ENCODE data around the gene RNF222. TPM values are rescaled to one million over a fixed set of nuclear protein-coding genes. Genes with fewer than 3 reads are reported as not detected.
A peak's percentile ranks its signal among the peaks of the same experiment; 100 is the strongest.

RNF222 gene
- polyA plus RNA-seq, 1 donor from 2014 or later: not detected

DNA sequence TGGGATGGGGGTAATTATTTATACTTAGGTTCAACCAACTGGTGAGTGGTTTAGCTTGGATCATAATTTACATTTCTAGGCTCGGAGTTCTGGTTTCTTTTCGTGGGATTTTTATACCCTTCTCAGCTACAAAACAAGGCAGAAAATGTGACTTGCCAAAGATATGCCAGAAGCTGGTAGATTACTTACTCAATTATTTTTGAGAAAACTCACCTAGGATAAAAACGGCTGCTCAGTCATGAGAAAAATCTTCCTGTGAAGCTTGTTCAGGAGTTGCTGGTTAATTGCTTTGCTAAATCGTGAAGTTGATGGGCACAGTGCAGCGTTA lies 39.2 kb upstream of the RNF222 start:
- Histone ChIP-seq H3K9me3 (ENCODE audit: low read length) (no peaks in the 10 kb centered on the region), H3K27ac (ENCODE audit: low read length) (peak overlapping the region; percentile 88), H4K20me1 (ENCODE audit: insufficient read depth) (no peaks in the 10 kb centered on the region), H3K9me2 (ENCODE audit: insufficient read depth, low read length) (no peaks in the 10 kb centered on the region), H3K4me3 (ENCODE audit: low read length) (peak overlapping the region; percentile 99), H3K36me3 (ENCODE audit: insufficient read depth, low read length) (no peaks in the 10 kb centered on the region), H3F3A (ENCODE audit: insufficient read depth, low read length, poor library complexity, severe bottlenecking) (peaks cover 8% of the 10 kb centered on the region), H3K4me2 (ENCODE audit: low read length) (peak overlapping the region; percentile 76), H2AFZ (ENCODE audit: low read depth, low read length) (peak overlapping the region; percentile 40), H3K27me3 (ENCODE audit: insufficient read depth, low read depth, low read length) (no peaks in the 10 kb centered on the region), H3K79me2 (replicated peaks; ENCODE audit: insufficient read depth, low read length) (peaks cover 41% of the 10 kb centered on the region), H3K9ac (ENCODE audit: low read length) (peak overlapping the region; percentile 91)
- TF ChIP-seq MXI1 (conservative IDR thresholded peaks at IDR 0.05; ENCODE audit: poor library complexity, severe bottlenecking) (no peak), EP300 (conservative IDR thresholded peaks at IDR 0.05; ENCODE audit: poor library complexity, severe bottlenecking) (no peak), RAD21 (conservative IDR thresholded peaks at IDR 0.05) (no peak)
- TF ChIP-seq, protein P1, sequence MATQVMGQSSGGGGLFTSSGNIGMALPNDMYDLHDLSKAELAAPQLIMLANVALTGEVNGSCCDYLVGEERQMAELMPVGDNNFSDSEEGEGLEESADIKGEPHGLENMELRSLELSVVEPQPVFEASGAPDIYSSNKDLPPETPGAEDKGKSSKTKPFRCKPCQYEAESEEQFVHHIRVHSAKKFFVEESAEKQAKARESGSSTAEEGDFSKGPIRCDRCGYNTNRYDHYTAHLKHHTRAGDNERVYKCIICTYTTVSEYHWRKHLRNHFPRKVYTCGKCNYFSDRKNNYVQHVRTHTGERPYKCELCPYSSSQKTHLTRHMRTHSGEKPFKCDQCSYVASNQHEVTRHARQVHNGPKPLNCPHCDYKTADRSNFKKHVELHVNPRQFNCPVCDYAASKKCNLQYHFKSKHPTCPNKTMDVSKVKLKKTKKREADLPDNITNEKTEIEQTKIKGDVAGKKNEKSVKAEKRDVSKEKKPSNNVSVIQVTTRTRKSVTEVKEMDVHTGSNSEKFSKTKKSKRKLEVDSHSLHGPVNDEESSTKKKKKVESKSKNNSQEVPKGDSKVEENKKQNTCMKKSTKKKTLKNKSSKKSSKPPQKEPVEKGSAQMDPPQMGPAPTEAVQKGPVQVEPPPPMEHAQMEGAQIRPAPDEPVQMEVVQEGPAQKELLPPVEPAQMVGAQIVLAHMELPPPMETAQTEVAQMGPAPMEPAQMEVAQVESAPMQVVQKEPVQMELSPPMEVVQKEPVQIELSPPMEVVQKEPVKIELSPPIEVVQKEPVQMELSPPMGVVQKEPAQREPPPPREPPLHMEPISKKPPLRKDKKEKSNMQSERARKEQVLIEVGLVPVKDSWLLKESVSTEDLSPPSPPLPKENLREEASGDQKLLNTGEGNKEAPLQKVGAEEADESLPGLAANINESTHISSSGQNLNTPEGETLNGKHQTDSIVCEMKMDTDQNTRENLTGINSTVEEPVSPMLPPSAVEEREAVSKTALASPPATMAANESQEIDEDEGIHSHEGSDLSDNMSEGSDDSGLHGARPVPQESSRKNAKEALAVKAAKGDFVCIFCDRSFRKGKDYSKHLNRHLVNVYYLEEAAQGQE (IDR thresholded peaks at IDR 0.05; ENCODE audit: borderline replicate concordance): no peak
- TF ChIP-seq, protein P2, sequence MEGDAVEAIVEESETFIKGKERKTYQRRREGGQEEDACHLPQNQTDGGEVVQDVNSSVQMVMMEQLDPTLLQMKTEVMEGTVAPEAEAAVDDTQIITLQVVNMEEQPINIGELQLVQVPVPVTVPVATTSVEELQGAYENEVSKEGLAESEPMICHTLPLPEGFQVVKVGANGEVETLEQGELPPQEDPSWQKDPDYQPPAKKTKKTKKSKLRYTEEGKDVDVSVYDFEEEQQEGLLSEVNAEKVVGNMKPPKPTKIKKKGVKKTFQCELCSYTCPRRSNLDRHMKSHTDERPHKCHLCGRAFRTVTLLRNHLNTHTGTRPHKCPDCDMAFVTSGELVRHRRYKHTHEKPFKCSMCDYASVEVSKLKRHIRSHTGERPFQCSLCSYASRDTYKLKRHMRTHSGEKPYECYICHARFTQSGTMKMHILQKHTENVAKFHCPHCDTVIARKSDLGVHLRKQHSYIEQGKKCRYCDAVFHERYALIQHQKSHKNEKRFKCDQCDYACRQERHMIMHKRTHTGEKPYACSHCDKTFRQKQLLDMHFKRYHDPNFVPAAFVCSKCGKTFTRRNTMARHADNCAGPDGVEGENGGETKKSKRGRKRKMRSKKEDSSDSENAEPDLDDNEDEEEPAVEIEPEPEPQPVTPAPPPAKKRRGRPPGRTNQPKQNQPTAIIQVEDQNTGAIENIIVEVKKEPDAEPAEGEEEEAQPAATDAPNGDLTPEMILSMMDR (IDR thresholded peaks at IDR 0.05; ENCODE audit: poor library complexity, severe bottlenecking): no peak

DNA sequence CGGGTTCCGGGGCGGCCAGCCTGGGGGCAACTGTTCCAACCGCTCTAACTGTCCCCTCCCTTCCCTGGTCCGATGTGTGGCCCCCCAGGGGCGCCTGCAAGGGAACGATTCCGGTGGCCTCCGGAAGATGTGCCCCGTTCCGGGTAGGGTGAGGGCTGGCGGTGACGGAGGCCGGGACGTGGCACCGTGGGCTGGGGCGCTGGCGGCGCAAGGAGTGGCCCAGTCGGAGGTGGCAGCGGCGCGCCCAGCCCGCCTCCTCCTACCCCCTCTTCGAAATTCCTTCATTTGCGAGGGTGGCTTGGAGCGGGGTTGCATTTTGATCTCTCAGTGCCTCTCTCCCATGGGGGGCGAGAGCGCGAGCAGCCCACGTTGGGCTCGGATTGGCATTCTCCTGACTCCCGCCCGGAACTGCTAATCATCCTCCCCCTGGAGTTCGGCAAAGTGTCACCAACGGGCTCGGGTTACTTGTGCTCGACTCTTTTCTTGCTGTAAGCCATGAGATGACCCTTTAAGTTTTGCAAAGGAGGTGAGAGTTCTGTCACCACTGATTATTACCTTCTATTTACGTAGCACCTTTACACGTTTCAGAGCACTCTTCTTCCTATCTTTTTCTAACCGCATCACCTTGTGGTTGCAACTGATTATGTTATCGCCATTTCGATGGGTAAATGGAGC lies 38.7 kb upstream of the RNF222 start:
- Histone ChIP-seq H3K27me3 (ENCODE audit: insufficient read depth, low read depth, low read length) (no peaks in the 10 kb centered on the region), H2AFZ (ENCODE audit: low read depth, low read length) (peak overlapping the region; percentile 40), H4K20me1 (ENCODE audit: insufficient read depth) (no peaks in the 10 kb centered on the region), H3F3A (ENCODE audit: insufficient read depth, low read length, poor library complexity, severe bottlenecking) (peaks cover 8% of the 10 kb centered on the region), H3K79me2 (replicated peaks; ENCODE audit: insufficient read depth, low read length) (peaks cover 36% of the 10 kb centered on the region), H3K9ac (ENCODE audit: low read length) (peak overlapping the region; percentile 91), H3K9me2 (ENCODE audit: insufficient read depth, low read length) (no peaks in the 10 kb centered on the region), H3K27ac (ENCODE audit: low read length) (peak overlapping the region; percentile 88), H3K9me3 (ENCODE audit: low read length) (no peaks in the 10 kb centered on the region), H3K36me3 (ENCODE audit: insufficient read depth, low read length) (no peaks in the 10 kb centered on the region), H3K4me2 (ENCODE audit: low read length) (peak overlapping the region; percentile 76), H3K4me3 (ENCODE audit: low read length) (peak overlapping the region; percentile 99)
- TF ChIP-seq SMC3 (conservative IDR thresholded peaks at IDR 0.05; ENCODE audit: poor library complexity): peak; percentile 3
- peak; percentile 77 for TF ChIP-seq MXI1 (conservative IDR thresholded peaks at IDR 0.05; ENCODE audit: poor library complexity, severe bottlenecking)
- TF ChIP-seq EP300 (conservative IDR thresholded peaks at IDR 0.05; ENCODE audit: poor library complexity, severe bottlenecking): no peak

Measured in neural cell (in vitro differentiated cells).